DMS 273 (cell line): Measurements from ENCODE around the gene SLC2A5.
"Not testable (repeated sequence)": the region's sequence is repeated elsewhere in the genome, so short reads cannot be mapped to it uniquely, and the experiment has no call there.

Experiments used
- DNase-seq: peaks from one replicate; lab custom pipeline; 2025; ENCODE audit not compliant: unreplicated experiment; lab: John Stamatoyannopoulos, UW

The SLC2A5 gene

DNA sequence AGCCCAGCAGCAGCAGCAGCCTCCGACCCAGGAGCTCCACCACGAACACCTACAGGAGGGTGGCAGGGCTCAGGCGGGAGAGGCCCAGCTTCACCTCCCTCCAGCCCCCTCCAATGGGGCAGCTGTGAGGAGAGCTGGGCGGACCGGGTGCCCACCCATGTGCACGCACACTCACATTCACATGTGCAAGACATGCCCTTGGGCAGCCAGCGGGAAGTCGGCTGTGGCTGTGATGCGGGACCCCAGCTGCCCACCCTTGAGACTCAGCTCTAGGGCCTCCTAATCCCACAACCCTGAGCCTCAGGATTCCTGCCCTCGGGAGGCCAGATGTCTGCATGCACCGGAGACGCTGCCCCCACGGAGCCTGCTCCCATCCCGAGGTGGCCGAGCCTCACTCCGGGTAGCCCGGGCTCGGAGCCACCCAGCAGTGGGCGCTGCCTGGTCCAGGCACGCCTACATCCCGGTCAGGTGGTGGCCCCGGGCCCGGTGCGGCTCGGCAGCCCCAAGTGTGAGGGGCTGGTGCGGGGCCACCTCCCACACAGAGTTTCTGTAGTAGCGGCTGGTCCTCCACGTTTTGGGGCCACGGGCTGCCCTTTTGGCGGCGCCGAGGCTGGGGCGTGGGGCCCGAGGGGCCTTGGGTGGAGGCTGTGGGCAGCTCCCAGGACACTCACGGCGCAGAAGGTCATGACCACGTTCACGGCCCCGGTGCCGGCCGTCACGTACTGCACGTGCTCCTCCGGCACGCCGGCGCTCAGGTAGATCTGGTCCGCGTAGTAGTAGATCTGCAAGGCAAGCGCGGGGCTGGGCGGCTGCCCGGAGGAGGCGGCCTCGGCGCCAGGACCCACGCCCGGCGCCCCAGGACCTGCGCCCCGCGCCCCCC, 30.3 kb downstream of the SLC2A5 start:
- no peak for DNase-seq

DNA sequence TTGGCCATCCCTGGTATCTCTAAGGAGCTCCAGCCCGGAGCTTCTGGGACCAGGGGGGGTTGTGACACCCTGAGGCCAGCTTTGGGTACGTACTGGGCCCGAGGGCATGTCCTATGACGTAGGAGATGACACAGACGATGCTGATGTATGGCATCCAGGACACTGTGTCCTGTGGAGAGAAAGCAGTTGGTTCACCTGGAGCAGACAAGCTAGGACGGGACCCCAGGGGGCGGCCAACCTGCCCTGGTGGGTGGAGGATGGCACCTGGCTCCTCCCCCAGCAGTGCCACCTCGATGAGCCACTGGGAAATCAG, 31.1 kb downstream of the SLC2A5 start:
- no peak for DNase-seq

- no peak for DNase-seq
Observed at GRCh38 chr1:9037476-9038337, 31.7 kb downstream of the SLC2A5 start.

DNA sequence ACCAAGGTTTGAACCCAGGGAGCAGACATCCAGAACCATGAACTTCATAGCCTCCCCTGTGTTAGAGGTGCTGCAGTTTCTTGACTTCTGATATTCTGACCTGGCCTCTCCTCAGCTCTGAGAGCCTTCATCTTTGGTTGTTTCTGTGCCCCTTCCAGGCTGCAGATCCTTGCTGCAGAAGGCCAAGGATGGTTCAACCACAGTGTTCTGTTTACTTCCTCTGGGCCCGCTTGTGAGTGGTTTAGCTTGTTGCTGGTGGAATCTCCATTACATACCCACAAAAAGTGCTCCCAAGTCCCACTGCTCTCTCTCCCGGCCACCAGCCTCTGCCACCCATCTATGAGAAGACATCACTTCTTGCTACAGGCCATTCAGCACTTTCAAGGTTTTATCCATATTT, 34.2 kb downstream of the SLC2A5 start:
- no peak for DNase-seq

GRCh38 chr1:9033363-9033762, 36.1 kb downstream of the SLC2A5 start:
- no peak for DNase-seq

- no peak for DNase-seq
Observed at GRCh38 chr1:9031484-9032259, 37.8 kb downstream of the SLC2A5 start.

DNA sequence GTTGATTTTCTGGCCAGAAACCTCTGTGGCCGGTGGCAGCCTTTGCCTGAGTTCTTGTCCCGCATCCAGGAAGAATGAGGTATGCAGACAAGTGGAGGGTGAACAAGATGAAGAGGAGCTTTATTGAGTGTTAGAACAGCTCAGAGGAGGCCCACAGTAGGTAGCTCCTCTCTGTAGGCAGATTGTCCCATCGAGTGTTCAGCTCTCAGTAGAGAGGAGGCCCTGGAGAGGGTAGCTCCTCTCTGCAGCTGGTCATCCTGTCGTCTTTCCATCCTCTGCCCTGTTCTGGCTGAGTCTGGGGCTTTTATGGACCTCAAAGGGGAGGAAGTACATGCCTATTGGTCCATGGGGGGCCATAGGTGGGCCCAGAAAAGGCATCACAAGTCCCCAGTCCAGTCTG, 38.4 kb downstream of the SLC2A5 start:
- not testable (repeated sequence) for DNase-seq

- peak; percentile 90 for DNase-seq
Observed at GRCh38 chr1:9028921-9029705, 40.3 kb downstream of the SLC2A5 start.

- no peak for DNase-seq
Observed at GRCh38 chr1:9027307-9027706, 42.1 kb downstream of the SLC2A5 start.

- no peak for DNase-seq
Observed at GRCh38 chr1:9025449-9025848, 44.0 kb downstream of the SLC2A5 start.

GRCh38 chr1:9024837-9025236, 44.6 kb downstream of the SLC2A5 start:
- no peak for DNase-seq

DNA sequence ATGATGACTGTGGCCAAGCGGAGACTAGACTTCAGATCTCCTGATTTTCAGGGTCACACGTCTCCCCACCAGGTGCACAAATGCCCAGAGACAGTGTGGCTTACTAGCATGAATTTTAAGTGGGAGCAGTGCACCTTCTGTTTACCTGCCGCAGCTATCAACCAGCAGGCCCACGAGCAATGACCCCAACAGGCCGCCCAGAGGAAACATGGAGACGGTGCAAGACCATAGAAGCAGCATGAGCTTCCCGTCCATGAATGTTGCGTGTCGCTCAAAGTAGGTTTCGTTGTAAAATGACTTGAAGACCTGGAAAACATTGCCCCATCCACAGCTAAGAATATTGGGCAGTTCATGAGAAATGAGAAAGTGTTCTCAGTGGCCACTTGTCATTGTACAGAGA, 46.7 kb downstream of the SLC2A5 start:
- no peak for DNase-seq

GRCh38 chr1:9022026-9022738, 47.3 kb downstream of the SLC2A5 start:
- not testable (repeated sequence) for DNase-seq

DNA sequence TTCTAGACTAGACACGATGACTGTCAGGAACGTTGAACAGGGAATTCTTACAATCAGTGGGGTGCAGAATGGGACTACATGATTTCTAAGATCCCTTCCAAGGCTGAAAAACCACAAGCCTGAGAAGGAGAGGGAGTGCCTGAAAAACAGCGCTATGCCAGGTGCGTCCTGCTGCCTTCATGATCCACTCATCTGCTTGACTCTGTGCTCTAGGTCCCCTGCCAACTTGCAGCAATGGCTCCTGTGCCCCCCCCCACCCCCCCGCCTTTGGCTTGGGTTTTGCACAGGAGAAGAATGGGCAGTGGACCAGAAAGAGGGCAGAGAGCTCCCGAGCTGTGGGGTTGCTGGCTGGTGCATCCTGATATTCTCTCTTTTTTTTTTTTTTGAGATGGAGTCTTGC, 49.1 kb downstream of the SLC2A5 start:
- peak; percentile 47 for DNase-seq

DNA sequence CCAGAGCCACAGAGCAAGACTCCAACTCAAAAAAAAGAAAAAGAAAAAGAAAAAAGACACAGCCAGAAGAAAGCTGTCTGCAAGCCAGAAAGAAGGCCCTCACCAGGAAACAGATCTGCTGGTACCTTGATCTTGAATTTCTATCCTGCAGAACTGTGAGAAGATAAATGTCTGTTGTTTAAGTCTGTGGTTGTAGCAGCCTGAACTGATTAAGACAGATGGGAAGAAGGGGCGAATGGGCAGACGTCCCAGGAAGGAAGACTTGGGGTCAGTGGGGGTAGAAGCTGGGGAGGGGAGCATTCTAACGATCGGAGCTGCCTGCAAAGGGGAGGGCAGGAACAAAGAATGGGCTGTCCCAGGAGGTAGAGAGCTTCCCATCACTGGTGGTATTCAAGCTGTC, 49.5 kb downstream of the SLC2A5 start:
- DNase-seq = peak; percentile 47

- DNase-seq = peak; percentile 23
Observed at GRCh38 chr1:9018333-9018732, 51.1 kb downstream of the SLC2A5 start.

- no peak for DNase-seq
Observed at GRCh38 chr1:9016455-9016854, 53.0 kb downstream of the SLC2A5 start.

GRCh38 chr1:9014475-9015375, 54.7 kb downstream of the SLC2A5 start:
- peak; percentile 52 for DNase-seq

GRCh38 chr1:9013819-9014218, 55.6 kb downstream of the SLC2A5 start:
- peak; percentile 53 for DNase-seq
